Erythroblast (primary cell): Measurements from ENCODE around the gene ITSN1.

Experiments
- GATA1 ChIP-seq: IDR thresholded peaks from 2 replicates; pipeline ENCODE4 v1.6.1; 2011; ENCODE audit warnings: low read depth, mild to moderate bottlenecking, control low read depth, low read length, moderate library complexity
- POLR2A ChIP-seq: IDR thresholded peaks from 2 replicates; pipeline ENCODE4 v1.6.1; 2011; ENCODE audit warnings: mild to moderate bottlenecking, low read length

DNA sequence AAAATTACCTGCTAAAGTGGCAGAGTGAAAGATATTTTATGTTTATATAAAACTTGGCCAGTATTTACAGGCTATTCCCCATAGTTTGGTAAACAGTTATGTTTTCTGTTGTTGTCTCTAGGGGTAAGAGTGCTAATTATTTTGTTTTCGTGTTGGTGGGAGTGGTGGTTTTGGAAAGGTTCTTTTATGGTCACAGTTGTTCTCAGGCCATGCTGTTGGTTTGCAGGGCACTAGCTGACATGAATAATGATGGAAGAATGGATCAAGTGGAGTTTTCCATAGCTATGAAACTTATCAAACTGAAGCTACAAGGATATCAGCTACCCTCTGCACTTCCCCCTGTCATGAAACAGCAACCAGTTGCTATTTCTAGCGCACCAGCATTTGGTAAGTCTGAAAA, 92.5 kb downstream of the ITSN1 start:
- TF ChIP-seq POLR2A (no peak), GATA1 (no peak)
